ENCODE results near the gene INPP5A.

INPP5A gene

DNA sequence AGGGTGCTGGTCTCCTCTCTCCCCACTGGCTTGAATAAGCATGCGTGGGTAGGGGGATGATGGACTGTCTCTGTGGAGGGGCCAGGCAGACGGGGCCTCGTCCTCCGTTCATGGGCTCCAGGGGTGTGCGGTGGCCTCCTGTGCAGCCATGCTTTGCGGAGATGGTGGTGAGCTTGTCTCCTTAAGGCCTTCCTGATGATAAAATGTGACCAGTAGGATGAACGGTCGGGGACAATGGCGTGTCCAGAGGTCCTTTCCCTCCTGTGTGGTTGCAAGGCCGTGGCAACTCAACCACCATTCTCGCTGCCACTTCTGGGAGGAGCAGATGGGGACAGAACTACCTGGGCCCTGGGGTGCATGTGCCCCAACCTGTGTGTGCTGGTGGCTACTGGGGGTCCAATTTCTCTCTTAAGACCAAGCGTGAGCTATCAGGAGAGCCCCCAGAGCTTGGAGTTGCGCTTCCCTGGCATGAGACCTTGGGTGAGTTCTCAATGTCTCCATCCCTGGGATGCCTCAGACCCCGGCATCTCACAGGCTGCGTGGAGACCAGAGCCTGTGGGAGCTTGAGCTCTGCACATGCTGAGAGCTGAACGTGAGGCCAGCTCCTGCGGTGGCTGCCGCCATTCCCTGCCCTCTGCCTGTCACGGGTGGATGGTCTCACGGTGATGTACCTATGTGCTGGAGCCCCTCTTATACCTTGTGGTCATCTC lies 112.2 kb downstream of the INPP5A start:
- TF ChIP-seq ZNF8 (CRISPR knock-in tag; IDR thresholded peaks at IDR 0.05): no peak
- no peak for TF ChIP-seq GLIS3 (CRISPR knock-in tag; IDR thresholded peaks at IDR 0.05)
- TF ChIP-seq TOX (CRISPR knock-in tag; IDR thresholded peaks at IDR 0.05; ENCODE audit: borderline replicate concordance): no peak
- TF ChIP-seq ESRRG (CRISPR knock-in tag; IDR thresholded peaks at IDR 0.05): no peak
- TF ChIP-seq, protein P1, sequence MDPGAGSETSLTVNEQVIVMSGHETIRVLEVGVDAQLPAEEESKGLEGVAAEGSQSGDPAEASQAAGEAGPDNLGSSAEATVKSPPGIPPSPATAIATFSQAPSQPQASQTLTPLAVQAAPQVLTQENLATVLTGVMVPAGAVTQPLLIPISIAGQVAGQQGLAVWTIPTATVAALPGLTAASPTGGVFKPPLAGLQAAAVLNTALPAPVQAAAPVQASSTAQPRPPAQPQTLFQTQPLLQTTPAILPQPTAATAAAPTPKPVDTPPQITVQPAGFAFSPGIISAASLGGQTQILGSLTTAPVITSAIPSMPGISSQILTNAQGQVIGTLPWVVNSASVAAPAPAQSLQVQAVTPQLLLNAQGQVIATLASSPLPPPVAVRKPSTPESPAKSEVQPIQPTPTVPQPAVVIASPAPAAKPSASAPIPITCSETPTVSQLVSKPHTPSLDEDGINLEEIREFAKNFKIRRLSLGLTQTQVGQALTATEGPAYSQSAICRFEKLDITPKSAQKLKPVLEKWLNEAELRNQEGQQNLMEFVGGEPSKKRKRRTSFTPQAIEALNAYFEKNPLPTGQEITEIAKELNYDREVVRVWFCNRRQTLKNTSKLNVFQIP (CRISPR knock-in tag; IDR thresholded peaks at IDR 0.05; ENCODE audit: borderline replicate concordance, low read depth): no peak
- no peak for TF ChIP-seq ZFP3 (CRISPR knock-in tag; IDR thresholded peaks at IDR 0.05)
- no peak for TF ChIP-seq ZNF565 (CRISPR knock-in tag; conservative IDR thresholded peaks at IDR 0.05; ENCODE audit: low read depth)
- TF ChIP-seq ARNTL (CRISPR knock-in tag; IDR thresholded peaks at IDR 0.05; ENCODE audit: borderline replicate concordance, low read depth): no peak
- TF ChIP-seq SNAI2 (CRISPR knock-in tag; IDR thresholded peaks at IDR 0.05): no peak
- TF ChIP-seq, protein P2, sequence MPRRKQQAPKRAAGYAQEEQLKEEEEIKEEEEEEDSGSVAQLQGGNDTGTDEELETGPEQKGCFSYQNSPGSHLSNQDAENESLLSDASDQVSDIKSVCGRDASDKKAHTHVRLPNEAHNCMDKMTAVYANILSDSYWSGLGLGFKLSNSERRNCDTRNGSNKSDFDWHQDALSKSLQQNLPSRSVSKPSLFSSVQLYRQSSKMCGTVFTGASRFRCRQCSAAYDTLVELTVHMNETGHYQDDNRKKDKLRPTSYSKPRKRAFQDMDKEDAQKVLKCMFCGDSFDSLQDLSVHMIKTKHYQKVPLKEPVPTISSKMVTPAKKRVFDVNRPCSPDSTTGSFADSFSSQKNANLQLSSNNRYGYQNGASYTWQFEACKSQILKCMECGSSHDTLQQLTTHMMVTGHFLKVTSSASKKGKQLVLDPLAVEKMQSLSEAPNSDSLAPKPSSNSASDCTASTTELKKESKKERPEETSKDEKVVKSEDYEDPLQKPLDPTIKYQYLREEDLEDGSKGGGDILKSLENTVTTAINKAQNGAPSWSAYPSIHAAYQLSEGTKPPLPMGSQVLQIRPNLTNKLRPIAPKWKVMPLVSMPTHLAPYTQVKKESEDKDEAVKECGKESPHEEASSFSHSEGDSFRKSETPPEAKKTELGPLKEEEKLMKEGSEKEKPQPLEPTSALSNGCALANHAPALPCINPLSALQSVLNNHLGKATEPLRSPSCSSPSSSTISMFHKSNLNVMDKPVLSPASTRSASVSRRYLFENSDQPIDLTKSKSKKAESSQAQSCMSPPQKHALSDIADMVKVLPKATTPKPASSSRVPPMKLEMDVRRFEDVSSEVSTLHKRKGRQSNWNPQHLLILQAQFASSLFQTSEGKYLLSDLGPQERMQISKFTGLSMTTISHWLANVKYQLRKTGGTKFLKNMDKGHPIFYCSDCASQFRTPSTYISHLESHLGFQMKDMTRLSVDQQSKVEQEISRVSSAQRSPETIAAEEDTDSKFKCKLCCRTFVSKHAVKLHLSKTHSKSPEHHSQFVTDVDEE (CRISPR knock-in tag; IDR thresholded peaks at IDR 0.05): no peak
- TF ChIP-seq ZNF70 (CRISPR knock-in tag; IDR thresholded peaks at IDR 0.05): no peak
- TF ChIP-seq RARB (CRISPR knock-in tag; IDR thresholded peaks at IDR 0.05): no peak
- TF ChIP-seq OSR1 (CRISPR knock-in tag; IDR thresholded peaks at IDR 0.05): no peak
- no peak for TF ChIP-seq ZFP30 (CRISPR knock-in tag; IDR thresholded peaks at IDR 0.05)
- TF ChIP-seq, protein P3, sequence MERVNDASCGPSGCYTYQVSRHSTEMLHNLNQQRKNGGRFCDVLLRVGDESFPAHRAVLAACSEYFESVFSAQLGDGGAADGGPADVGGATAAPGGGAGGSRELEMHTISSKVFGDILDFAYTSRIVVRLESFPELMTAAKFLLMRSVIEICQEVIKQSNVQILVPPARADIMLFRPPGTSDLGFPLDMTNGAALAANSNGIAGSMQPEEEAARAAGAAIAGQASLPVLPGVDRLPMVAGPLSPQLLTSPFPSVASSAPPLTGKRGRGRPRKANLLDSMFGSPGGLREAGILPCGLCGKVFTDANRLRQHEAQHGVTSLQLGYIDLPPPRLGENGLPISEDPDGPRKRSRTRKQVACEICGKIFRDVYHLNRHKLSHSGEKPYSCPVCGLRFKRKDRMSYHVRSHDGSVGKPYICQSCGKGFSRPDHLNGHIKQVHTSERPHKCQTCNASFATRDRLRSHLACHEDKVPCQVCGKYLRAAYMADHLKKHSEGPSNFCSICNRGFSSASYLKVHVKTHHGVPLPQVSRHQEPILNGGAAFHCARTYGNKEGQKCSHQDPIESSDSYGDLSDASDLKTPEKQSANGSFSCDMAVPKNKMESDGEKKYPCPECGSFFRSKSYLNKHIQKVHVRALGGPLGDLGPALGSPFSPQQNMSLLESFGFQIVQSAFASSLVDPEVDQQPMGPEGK (CRISPR knock-in tag; IDR thresholded peaks at IDR 0.05; ENCODE audit: borderline replicate concordance): no peak
- no peak for ATAC-seq

DNA sequence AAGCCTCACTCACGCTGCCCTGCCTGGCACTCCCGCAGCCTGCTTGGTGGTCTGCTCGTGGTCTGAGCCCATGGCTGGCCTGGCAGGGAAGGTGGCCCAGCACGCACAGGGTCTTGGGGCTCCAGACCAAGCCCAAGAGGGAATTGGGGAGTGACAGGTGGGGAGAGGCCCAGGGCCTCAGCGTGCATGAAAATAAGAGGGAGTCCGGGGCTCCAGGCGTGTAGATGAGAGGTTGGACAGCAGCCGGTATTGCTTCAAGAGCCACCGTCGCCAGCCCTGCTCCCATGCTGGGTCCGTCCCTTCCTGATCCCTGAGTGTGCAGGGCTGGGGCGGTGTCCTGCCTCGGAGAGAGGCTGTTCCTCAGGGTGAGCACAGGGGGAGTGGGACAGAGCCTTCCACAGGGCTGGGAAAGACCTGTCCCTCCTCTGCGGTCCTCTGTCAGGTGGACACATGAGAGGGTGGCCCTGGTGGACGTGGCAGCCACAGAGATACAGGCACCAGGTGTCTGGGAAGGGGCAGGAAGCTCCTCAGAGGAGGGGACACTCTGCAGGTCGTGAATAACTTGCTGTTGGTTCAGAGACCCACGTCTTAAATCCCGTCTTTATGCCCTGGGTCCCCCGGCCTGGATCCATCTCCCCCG lies 113.1 kb downstream of the INPP5A start:
- TF ChIP-seq RARB (CRISPR knock-in tag; IDR thresholded peaks at IDR 0.05): no peak
- no peak for TF ChIP-seq SNAI2 (CRISPR knock-in tag; IDR thresholded peaks at IDR 0.05)
- TF ChIP-seq ZFP3 (CRISPR knock-in tag; IDR thresholded peaks at IDR 0.05): no peak
- TF ChIP-seq, protein P3 (CRISPR knock-in tag; IDR thresholded peaks at IDR 0.05; ENCODE audit: borderline replicate concordance): no peak
- TF ChIP-seq CSDC2 (CRISPR knock-in tag; IDR thresholded peaks at IDR 0.05): no peak
- TF ChIP-seq BACH2 (CRISPR knock-in tag; IDR thresholded peaks at IDR 0.05; ENCODE audit: borderline replicate concordance): no peak
- no peak for TF ChIP-seq TCF4 (CRISPR knock-in tag; IDR thresholded peaks at IDR 0.05; ENCODE audit: borderline replicate concordance)
- no peak for TF ChIP-seq ESRRG (CRISPR knock-in tag; IDR thresholded peaks at IDR 0.05)
- TF ChIP-seq ARNTL (CRISPR knock-in tag; IDR thresholded peaks at IDR 0.05; ENCODE audit: borderline replicate concordance, low read depth): no peak

DNA sequence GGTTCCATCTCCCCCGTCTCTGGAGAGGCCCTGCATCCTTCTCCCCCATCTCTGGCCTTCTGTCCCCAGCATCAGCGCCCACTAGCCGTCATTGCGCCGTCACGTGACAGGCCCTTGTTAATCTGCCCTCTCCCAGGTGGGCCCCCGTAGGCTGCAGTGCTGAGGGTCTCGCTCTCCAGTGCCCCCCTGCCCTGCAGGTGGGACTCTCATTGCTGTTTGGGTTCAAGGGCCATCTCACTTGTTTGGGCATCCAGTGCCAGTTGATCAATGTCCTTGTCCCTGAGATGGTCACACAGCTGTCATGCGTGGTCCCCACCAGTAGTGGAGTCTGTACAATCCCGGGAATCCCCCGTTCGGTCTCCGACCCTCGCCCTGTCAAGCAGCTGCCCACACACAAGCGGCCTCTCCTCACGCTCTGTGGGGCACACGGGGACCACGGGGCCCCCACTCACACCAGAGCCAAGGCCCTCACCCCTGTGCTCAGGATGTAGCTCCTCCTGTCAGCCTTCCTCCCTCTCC lies 114.0 kb downstream of the INPP5A start:
- ATAC-seq: no peak
- TF ChIP-seq ESRRG (CRISPR knock-in tag; IDR thresholded peaks at IDR 0.05) (no peak), ZC3H10 (CRISPR knock-in tag; IDR thresholded peaks at IDR 0.05) (no peak), OSR1 (CRISPR knock-in tag; IDR thresholded peaks at IDR 0.05) (no peak), ZNF70 (CRISPR knock-in tag; IDR thresholded peaks at IDR 0.05) (no peak), ZFP30 (CRISPR knock-in tag; IDR thresholded peaks at IDR 0.05) (no peak), TCF4 (CRISPR knock-in tag; IDR thresholded peaks at IDR 0.05; ENCODE audit: borderline replicate concordance) (no peak), GLIS3 (CRISPR knock-in tag; IDR thresholded peaks at IDR 0.05) (no peak), ZFP3 (CRISPR knock-in tag; IDR thresholded peaks at IDR 0.05) (no peak)

More for the DNA sequence above, 113.1 kb downstream of the INPP5A start:
- no peak for ATAC-seq

Measured in SK-N-SH treated with all-trans-retinoic acid at 6 μM for 48 hours (cell line).